NCI-H226 (cell line): ENCODE results near the gene CCL28.
"Not testable (repeated sequence)": the region's sequence is repeated elsewhere in the genome, so short reads cannot be mapped to it uniquely, and the experiment has no call there.

Experiments used
- DNase-seq: peaks from one replicate; pipeline ENCODE4 v3.0.0-alpha.2; 2015

Gene CCL28

GRCh38 chr5:43412156-43412555 is at the start of gene CCL28:
Gene CCL28, minus strand, starts transcription at chr5:43412391. Its CDS starts 75 bp downstream, at chr5:43412316.
- no peak for DNase-seq

GRCh38 chr5:43461066-43461465 is 48.9 kb upstream of the CCL28 start:
- DNase-seq, result no peak

GRCh38 chr5:43456556-43456955 is 44.4 kb upstream of the CCL28 start:
- DNase-seq, result no peak

- DNase-seq, result not testable (repeated sequence)
These were observed 29.4 kb upstream of the CCL28 start for GRCh38 chr5:43441575-43441974.

- DNase-seq, result peak; percentile 33
These were observed 25.0 kb upstream of the CCL28 start for GRCh38 chr5:43437062-43437660.

GRCh38 chr5:43433382-43433781 is 21.2 kb upstream of the CCL28 start:
- DNase-seq, result no peak

GRCh38 chr5:43432486-43433375 is 20.5 kb upstream of the CCL28 start:
- DNase-seq, result peak; percentile 89

GRCh38 chr5:43429706-43430105 is 17.5 kb upstream of the CCL28 start:
- no peak for DNase-seq

- no peak for DNase-seq
These were observed 16.8 kb upstream of the CCL28 start for GRCh38 chr5:43429016-43429415.

- DNase-seq, result no peak
These were observed 15.1 kb upstream of the CCL28 start for GRCh38 chr5:43427306-43427705.

- DNase-seq, result peak; percentile 93
These were observed 13.8 kb upstream of the CCL28 start for GRCh38 chr5:43425983-43426382.

- DNase-seq, result not testable (repeated sequence)
These were observed 10.9 kb upstream of the CCL28 start for GRCh38 chr5:43423086-43423485.

GRCh38 chr5:43422143-43422542 is 10.0 kb upstream of the CCL28 start:
- DNase-seq, result peak; percentile 66

- DNase-seq, result no peak
These were observed 9.4 kb upstream of the CCL28 start for GRCh38 chr5:43421450-43422133.

GRCh38 chr5:43420241-43420640 is 8.1 kb upstream of the CCL28 start:
- no peak for DNase-seq

- no peak for DNase-seq
These were observed 6.4 kb upstream of the CCL28 start for GRCh38 chr5:43418561-43418960.

- DNase-seq, result no peak
These were observed 4.7 kb upstream of the CCL28 start for GRCh38 chr5:43416803-43417394.

- DNase-seq, result peak; percentile 64
These were observed 4.0 kb upstream of the CCL28 start for GRCh38 chr5:43415935-43416802.

- no peak for DNase-seq
These were observed 1.8 kb upstream of the CCL28 start for GRCh38 chr5:43413966-43414365.

GRCh38 chr5:43412644-43413043 is 453 bp upstream of the CCL28 start:
- no peak for DNase-seq

GRCh38 chr5:43411495-43411894 is 696 bp downstream of the CCL28 start:
- no peak for DNase-seq

- DNase-seq, result no peak
These were observed 1.8 kb downstream of the CCL28 start for GRCh38 chr5:43410414-43410813.
